GM21360 (cell line): ENCODE measurements around the gene SOCS1.
"Not testable (repeated sequence)": the region's sequence is repeated elsewhere in the genome, so short reads cannot be mapped to it uniquely, and the experiment has no call there.

Experiments used
- ATAC-seq: cut with Tn5 transposase; IDR thresholded peaks from one replicate; pipeline ENCODE4 v1.9.1; 2021; ENCODE audit warnings: mild to moderate bottlenecking, moderate library complexity; ENCODE audit not compliant: unreplicated experiment

Gene SOCS1, protein sequence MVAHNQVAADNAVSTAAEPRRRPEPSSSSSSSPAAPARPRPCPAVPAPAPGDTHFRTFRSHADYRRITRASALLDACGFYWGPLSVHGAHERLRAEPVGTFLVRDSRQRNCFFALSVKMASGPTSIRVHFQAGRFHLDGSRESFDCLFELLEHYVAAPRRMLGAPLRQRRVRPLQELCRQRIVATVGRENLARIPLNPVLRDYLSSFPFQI

DNA sequence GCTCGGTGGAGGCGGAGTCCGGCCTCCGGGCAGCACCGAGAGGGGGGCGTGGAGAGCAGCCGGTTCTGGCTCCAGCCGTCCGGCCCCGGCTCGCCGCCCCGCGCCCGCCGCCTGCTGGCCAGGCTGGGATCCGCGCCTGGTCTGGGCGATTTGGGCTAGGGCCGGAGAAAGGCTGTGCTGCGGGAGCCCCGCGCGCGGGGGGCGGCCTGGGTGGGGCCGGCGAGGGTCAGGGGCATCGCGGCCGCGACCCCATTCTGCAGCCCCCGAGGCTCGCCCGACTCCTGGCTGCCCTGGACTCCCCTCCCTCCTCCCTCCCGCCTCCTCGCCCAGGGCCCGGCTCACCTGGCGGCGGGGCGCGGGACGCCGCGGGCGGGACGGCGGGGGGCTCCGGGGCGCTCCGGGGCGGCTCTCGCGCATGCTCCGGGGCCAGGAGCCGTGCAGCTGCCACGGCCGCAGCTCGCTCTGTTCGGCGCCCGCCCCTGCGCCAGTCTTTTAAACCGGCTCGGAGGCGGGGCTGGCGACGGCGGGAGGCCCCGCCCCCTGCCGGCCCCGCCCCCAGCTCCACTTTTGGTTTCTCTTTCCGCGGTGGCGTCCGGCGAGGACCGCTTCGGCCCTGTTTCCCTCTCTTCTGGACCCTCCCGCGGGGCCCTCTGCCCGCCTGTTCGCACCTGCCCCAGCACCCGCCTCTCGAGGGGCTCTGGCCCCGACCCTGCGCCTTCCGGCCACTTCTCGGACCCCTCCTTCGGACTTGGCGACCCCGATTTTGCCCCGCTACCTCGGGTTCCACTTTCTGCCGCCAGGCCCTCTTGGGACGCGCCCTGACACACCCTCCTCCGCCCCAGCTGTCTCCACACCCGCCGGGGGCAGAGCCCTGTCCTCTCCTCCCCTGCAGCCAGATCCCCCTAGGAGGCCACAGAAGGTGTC lies at the start of gene SOCS1:
SOCS1 (minus strand) TSS at position 468 of the 924 bp plus-strand sequence. CDS start 726 bp downstream, outside the sequence.
- peak; percentile 49 for ATAC-seq

DNA sequence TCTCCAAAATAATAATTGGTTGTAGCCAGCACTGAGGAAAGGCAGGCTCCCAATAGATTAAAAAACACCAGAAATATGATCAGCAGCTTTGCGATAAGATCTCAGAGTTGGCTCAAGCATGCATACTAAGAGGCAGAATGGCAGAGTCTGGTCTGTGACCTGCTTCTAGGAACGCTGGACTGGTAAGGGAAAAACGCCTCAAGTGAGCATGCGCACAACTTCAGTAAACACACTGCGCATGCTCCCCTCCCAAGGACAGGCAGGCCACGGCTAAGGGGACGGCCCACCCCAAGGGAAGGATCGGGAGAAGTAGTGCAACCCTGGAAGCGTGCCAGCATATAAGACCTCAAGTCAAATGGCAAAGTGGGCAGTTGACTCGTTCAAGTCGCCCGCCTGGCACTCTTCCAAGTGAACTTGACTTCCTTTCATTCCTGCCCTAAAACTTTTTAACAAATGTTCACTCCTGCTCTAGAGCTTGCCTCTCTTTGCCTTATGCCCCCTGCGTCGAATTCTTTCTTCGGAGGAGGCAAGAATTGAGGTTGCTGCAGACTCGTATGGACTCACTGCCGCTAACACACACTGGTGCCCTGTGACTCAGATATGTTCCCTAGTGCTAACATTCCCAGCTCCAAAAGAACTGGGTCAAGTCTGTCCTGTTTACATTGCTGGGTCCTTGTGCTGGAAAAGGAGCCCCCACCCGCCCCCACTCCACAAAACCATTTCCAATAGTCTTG lies 47.6 kb upstream of the SOCS1 start:
- ATAC-seq, result no peak

DNA sequence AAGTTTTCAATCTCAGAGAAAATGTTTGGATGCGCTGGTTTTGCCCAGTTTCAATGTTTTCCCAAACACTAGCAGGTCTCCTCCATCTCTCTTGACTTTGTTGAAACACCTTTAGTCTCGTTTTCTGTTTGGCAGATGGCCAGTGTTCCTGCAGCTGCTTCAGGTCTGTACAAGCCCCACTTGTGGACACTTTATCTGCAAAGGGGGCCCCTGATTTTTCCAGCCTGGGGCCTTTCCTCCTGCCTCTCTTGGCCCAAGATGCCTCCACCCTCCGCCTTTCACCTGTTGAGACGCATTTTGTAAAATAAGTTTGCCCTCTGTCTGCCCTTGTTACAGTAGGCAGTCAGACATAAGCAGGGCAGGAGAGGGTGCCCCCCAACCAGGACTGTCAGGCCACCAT lies 47.0 kb upstream of the SOCS1 start:
- no peak for ATAC-seq

DNA sequence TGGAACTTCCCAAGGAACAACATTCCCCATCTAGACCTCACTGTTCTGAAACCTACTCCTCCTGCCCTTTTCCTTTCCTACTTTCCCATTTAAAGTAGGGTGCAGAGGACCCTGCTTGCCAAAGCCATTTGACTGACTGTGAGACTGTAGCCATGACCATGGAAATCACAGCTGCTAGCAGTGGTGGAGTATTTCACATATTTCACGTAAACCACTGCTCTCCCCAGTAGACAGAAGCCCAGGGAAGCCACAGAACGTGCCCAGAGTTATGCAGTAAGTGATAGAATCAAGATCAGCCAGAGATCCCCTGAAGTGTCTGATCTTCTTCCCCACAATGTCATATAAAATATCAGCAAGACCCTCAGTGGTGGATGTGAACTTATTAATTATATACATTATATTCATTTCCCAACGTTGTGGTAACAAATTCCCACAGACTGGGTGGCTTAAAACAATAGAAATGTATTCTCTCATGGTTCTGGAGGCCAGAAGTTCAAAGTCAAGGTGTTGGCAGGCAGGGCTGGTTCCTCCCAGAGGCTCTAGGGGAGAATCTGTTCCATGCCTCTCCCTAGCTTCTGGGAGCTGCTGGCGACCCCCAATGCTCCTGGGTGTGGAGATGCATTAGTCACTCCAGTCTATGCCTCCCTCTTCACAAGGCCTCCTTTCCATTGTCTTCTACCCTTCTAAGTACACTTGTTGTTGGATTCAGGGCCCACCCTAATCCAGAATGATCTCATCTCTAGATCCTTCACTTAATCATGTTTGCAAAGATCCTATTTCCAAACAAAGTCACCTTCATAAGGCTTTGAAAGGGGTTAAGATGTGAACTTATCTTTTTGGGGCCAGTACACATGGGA lies 45.9 kb upstream of the SOCS1 start:
- no peak for ATAC-seq

DNA sequence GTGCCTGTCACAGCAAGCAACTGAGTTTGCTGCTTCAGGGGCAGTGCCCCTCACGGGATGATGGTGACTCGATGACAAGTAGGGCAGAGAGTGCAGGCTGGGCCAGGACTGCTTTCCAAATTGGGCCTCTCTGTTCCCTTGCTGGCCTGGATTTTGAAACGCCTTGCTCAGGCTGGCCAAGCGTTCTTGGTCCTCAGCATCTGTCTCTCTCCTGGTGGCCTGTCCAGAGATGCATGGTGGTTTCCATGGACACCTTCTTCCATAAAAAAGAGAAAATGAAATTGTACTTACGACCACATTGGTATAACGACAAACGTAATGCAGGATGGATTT lies 44.5 kb upstream of the SOCS1 start:
- ATAC-seq, result no peak

DNA sequence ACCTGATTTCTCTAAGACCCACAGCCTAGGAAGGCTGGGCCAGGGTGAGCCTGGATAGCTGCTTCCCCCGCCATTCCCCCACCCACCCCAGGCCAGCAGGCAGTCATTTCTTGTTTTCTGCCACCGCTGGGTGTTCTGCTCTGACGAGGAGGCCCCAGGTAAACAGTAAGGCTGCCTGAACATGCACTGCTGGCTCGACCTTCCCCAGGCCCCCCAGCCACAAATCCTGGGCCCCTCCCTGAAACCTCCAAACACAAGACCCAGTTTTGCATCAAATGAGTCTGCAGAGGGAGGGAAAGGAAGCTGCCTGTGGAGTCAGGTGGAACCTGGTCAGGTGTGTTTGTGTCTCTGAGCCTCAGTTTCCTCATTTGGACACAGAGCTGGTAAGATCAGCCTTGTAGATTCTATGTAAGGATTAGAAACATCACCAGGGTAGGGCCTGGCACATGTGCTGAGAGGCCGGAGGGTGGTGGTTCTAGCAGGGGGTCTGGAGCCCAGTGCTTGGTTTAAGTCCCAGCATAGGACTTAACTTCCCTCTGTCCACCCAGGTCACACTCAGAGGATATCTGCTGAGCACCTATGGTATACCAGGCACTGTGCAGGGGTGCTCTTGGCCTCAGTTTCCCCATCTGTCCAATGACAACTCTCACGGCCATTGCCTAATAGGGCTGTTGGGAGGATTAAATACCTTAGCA lies 44.0 kb upstream of the SOCS1 start:
- ATAC-seq, result no peak

DNA sequence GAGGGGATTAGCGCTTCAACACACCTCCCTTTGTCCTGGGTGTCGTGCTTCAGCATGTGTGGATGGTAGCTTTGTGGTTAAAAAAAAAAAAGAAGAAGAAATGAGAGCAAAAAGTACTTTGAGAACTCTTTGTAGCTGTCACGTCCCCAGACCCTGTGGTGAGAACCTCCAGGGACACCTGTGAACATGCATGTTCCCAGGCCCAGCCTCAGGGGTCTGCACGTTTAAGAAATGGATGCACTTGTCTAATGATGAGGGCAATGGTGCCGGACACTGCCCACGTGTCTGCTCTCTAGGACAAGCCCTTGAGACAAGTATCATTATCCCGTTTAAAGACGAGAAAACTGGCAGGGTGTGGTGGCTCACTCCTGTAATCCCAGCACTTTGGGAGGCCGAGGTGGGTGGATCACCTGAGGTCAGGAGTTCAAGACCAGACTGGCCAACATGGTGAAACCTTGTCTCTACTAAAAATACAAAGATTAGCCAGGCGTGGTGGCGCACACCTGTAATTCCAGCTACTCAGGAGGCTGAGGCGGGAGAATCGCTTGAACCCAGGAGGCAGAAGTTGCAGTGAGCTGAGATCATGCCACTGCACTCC lies 43.0 kb upstream of the SOCS1 start:
- not testable (repeated sequence) for ATAC-seq

DNA sequence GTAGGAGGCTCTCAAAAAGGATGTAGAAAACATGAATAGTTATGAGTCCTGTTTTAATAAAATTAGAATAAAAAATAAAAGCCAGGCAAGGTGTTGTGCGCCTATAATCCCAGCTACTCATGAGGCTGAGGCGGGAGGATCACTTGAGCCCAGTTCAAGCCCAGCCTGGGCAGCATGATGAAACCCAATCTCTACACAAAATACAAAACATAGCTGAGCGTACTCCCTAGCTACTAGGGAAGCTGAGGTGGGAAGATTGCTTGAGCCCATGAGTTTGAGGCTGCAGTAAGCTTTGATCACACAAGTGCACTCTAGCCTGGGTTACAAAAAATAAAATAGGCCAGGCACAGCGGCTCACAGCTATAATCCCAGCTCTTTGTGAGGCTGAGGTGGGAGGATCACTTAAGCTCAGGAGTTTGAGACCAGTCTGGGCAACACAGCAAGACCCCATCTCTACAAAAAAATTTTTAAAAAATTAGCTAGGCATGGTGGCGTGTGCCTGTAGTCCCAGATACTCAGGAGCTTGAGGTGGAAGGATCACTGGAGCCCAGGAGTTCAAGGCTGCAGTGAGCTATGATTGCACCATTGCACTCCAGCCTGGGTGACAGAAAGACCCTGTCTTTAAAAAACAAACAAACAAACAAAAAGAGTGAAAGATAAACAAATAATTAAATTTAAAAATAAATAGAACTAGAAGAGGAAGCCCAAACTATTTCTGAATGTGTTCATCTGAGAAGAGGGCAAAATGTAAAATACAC lies 42.3 kb upstream of the SOCS1 start:
- no peak for ATAC-seq

DNA sequence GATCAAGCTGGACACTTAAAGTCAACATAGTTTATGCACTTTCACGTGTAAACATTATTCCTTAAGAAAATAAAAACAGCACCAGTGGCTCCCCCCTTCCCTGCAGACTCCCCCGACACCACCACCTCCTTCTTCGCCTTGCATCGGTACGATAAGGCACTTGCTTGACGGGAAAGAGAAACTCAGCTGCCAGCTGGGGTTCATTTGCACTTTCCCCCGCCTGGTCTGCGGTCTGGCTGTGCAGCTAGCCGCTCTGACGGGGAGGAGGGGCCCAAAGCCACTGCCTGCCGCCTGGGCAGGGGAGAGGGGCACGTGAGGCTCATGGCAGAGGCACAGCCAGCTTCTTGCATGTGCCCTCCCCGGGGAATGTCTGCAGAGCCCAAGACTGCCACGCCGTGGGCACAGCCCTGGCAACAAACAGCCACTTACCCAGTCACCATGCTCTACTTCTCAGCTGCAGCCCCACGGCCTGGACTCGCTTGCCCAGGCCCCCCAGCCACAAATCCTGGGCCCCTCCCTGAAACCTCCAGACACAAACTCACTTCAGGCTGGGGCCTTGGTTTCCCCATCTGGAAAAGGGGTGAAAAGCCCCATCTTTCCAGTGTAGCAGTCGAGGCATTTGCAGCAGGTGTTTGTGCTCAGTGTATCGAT lies 41.6 kb upstream of the SOCS1 start:
- ATAC-seq, result peak; percentile 66

DNA sequence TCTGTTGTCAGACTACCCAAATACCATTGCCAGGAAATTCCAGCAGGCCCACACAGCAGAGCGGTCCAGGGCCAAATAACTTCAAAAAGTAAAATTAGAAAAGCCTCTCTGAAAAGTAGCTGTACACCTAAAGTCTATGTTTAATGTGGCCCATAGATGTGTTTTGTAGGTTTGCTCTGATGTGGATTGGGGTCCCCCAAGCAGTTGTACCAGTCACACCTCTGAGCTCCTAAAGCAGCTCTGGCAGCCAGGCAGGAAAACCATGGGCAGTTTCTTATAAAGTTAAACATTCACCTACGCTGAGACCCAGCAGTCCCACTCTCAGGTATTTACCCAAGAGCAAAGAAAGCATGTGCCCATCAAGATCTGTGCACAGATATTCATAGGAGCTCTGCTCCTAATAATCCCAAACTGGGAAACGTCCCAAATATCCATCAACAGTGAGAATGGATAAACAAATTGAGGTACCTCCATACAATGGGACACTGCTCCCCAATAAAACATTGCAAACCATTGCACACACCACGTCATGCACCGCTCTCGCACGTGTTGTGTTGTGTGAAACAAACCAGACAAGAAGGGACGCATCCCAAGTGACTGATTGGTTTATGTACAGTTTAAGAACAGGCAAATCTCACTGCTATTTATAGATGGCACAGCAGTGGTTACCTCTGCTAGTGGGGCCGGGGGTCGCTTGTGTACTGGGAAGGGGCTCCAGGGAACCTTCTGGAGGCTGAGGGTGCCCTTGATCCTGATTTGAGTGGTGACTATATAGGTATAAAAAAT lies 40.9 kb upstream of the SOCS1 start:
- peak; percentile 20 for ATAC-seq

DNA sequence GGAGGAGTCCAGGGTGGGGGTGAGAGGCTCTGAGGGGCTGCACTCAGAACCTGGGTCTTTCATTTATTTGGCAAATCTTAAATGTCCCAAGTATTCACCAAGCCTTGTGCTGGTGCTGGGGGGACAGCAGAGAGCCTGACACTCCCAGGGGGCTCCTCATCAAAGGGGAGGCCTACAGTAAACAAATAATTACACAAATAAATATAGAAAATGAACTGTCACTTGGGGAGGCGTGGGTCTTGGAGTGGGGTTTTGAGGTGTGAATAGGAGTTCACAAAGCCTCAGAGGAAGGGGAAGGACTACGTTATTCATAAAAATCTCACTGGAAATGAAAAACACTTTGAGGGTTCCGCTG lies 40.3 kb upstream of the SOCS1 start:
- no peak for ATAC-seq

DNA sequence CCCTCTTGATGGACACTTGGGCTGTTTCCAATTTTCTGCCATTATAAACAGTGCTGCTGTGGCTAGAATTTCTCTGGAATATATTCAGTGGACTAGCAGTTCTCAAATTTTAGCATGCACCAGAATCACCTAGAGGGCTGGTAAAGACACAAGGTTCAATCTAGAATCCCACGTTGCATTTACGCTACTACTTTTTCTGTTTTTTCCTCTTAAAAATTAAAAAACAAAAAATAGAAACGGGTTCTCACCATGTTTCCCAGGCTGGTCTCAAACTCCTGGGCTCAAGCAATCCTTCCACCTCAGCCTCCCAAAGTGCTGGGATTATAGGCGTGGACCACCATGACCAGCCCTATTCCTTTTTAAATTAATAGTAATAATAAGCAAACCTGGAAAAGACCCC lies 39.7 kb upstream of the SOCS1 start:
- ATAC-seq, result no peak

DNA sequence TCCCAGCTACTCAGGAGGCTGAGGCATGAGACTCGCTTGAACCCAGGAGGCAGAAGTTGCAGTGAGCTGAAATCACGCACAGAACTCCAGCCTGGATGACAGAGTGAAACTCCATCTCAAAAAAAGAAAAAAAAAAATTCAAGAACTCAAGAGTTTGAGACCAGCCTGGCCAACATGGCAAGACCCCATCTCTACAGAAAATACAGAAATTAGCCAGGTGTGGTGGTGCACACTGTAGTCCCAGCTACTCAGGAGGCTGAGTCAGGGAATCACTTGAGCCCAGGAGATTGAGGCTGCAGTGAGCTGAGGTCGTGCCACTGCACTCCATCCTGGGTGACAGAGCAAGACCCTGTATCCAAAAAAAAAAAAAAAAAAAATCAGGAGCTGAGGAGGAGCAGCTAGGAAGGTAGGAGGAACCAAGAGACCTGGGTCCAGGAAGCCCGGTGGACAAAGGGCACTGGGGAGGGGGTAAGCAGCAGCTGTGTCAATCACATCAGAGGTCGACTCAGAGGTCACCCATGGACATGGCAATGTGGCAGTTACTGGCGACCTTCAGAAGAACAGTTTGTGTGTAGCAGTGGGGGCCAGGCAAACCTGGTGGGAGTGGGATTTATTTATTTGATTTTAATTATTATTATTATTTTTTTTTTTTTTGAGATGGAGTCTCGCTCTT lies 36.2 kb upstream of the SOCS1 start:
- no peak for ATAC-seq

DNA sequence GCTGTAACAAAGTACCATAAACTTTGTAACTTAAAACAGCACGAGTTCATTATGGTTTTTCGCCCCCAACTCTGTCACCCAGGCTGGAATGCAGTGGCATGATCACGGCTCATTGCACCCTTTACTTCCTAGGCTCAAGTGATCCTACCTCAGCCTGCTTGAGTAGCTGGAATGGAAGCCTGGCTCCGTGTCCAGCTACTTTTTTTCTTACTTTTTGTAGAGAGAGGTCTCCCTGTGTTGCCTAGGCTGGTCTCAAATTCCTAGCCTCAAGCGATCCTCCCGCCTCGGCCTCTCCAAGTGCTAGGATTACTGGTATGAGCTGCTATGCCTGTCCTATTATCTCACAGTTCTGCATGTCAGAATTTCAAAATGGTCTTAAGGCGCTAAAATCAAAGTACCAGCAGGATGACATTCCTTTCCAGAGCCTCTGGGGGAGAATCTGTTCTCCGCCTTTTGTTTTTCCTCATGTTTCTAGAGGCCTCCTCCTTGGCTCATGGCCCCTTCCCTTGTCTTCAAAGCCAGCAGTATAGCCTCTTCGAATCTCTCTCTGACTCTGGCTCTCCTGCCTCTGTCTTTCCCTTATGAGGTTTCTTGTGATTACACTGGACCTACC lies 35.2 kb upstream of the SOCS1 start:
- no peak for ATAC-seq

DNA sequence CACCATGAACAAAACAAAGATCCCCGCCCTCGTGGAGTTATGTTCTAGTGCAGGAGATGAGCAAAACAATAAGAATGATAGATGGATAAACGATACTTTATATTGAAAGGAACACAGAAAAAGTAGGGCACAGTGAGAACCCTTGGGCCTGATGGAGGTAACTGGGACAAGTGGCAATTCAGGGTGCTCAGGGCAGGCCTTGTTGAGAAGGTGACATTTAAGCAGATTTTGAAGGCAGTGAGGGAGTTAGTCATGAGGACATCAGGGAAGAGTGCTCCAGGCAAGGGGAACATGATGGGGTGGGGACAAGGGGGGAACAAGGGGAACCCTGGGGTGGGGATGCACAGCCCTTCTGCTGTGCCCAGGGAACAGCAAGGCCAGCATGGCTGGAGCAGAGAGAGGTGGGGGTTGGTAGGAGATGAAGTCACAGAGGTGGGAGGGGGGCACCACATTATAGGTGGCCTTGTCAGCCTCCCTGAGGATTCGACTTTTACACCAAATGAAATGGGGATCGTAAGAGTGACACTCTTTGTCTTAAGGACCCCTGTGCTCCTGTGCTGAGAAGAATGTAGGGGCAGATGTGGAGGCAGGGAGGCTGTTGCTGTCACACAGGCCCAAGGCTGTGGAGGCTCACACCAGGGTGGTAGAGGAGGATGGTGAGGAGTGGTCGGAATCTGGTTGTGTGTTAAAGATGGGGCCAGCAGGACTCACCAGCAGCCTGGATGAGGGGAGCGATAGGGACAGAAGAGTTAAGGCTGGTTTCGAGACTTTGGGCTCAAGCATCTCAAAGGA lies 34.3 kb upstream of the SOCS1 start:
- ATAC-seq, result no peak

DNA sequence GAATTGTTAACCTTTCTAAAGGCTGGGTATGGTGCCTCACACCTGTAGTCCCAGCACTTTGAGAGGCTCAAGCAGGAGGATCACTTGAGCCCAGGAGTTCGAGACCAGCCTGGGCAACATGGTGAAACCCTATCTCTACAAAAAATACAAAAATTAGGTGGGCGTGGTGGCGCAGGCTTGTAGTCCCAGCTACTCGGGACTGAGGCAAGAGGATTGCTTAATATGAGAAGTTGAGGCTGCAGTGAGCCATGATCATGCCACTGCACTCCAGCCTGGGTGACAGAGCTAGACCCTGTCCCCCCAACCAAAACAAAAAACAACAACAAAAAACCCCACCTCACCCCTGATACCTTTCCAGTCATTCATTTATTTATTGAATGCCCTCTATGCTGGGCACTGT lies 33.7 kb upstream of the SOCS1 start:
- not testable (repeated sequence) for ATAC-seq
